IMR-90 (cell line): ENCODE measurements around the gene HAP1. TPM values are rescaled to one million over a fixed set of nuclear protein-coding genes. Genes with fewer than 3 reads are reported as not detected.
A peak's percentile ranks its signal among the peaks of the same experiment; 100 is the strongest.

Experiments used
- ATAC-seq: fragments of 200-7000 bp; cut with Tn5 transposase; 2 replicates; pipeline ENCODE4 v1.9.1; 2020; ENCODE audit warnings: low read depth, mild to moderate bottlenecking, moderate library complexity
- BruUV-seq: library from RNA; stranded (reverse); fragments of 400-500 nt; replicated peaks from 2 replicates; lab custom pipeline; 2021; lab: Mats Ljungman, UMichigan
- CTCF ChIA-PET: fragments of 300-600 bp; formaldehyde crosslinking; extraction: SDS; loops from one replicate; lab custom pipeline; 2021; ENCODE audit warnings: antibody characterized with exemption; lab: Yijun Ruan, JAX
- POLR2A ChIA-PET: fragments of 300-600 bp; sonication (Branson Sonifier 250); formaldehyde crosslinking; loops from one replicate; lab custom pipeline; 2022; ENCODE audit warnings: antibody characterized with exemption; ENCODE audit not compliant: unreplicated experiment; lab: Charles Lee
- DNase-seq: peaks from one replicate; pipeline ENCODE4 v3.0.0; 2013
- H2AFZ ChIP-seq: replicated peaks from 2 replicates; pipeline ENCODE3; 2013; ENCODE audit warnings: low read length, mild to moderate bottlenecking; ENCODE audit not compliant: poor library complexity
- H2AK5ac ChIP-seq: 2 replicates; pipeline ENCODE4 v1.6.1; 2013; ENCODE audit warnings: low read depth, low read length, inconsistent platforms
- H2AK9ac ChIP-seq: replicated peaks from 2 replicates; pipeline ENCODE3; 2013; ENCODE audit warnings: mild to moderate bottlenecking, low read depth, low read length, moderate library complexity; ENCODE audit not compliant: poor library complexity
- H2BK120ac ChIP-seq: 2 replicates; pipeline ENCODE4 v1.6.1; 2013; ENCODE audit warnings: low read depth, low read length, inconsistent platforms
- H2BK15ac ChIP-seq: 3 replicates; pipeline ENCODE4 v1.6.1; 2013; ENCODE audit warnings: low read depth, low read length, inconsistent platforms
- H2BK20ac ChIP-seq: 2 replicates; pipeline ENCODE4 v1.6.1; 2013; ENCODE audit warnings: low read depth, mild to moderate bottlenecking, inconsistent platforms, low read length, moderate library complexity
- H2BK5ac ChIP-seq: 2 replicates; pipeline ENCODE4 v1.6.1; 2013; ENCODE audit warnings: mild to moderate bottlenecking, low read depth, low read length, inconsistent platforms; ENCODE audit not compliant: poor library complexity, severe bottlenecking
- H3K14ac ChIP-seq: replicated peaks from 2 replicates; pipeline ENCODE4 v1.6.1; 2013; ENCODE audit warnings: low read depth, low read length, inconsistent platforms
- H3K18ac ChIP-seq: 2 replicates; pipeline ENCODE4 v1.6.1; 2013; ENCODE audit warnings: low read depth, low read length, control low read depth
- H3K23ac ChIP-seq: 2 replicates; pipeline ENCODE4 v1.6.1; 2013; ENCODE audit warnings: low read depth, low read length, inconsistent platforms
- H3K27ac ChIP-seq: 2 replicates; pipeline ENCODE4 v1.5.1; 2013; ENCODE audit warnings: mild to moderate bottlenecking, control low read depth, low read length; ENCODE audit not compliant: insufficient read depth
- H3K27me3 ChIP-seq: 2 replicates; pipeline ENCODE4 v1.6.1; 2013; ENCODE audit warnings: low read length; ENCODE audit not compliant: control insufficient read depth, insufficient read depth
- H3K36me3 ChIP-seq: 2 replicates; pipeline ENCODE4 v1.6.1; 2013; ENCODE audit warnings: low read length, mixed read lengths; ENCODE audit not compliant: control insufficient read depth, insufficient read depth
- H3K4ac ChIP-seq: 2 replicates; pipeline ENCODE4 v1.6.1; 2013; ENCODE audit warnings: low read depth, low read length, inconsistent platforms
- H3K4me1 ChIP-seq: 2 replicates; pipeline ENCODE4 v1.6.1; 2013; ENCODE audit warnings: low read length, mixed read lengths; ENCODE audit not compliant: control insufficient read depth, insufficient read depth
- H3K4me2 ChIP-seq: 2 replicates; pipeline ENCODE4 v1.6.1; 2013; ENCODE audit warnings: low read depth, mild to moderate bottlenecking, control low read depth, low read length, moderate library complexity
- H3K4me3 ChIP-seq: 2 replicates; pipeline ENCODE4 v1.5.1; 2013; ENCODE audit warnings: low read depth, mild to moderate bottlenecking, control low read depth, low read length, moderate library complexity; ENCODE audit not compliant: insufficient read depth
- H3K56ac ChIP-seq: 2 replicates; pipeline ENCODE4 v1.6.1; 2013; ENCODE audit warnings: low read length, inconsistent platforms; ENCODE audit not compliant: insufficient read depth; ENCODE audit errors: extremely low read depth
- H3K79me1 ChIP-seq, 2 experiments: 2 replicates each; pipeline ENCODE4 v1.6.1; 2013; ENCODE audit warnings: low read length in 2 of 2, inconsistent platforms in 1 of 2, low read depth in 1 of 2
- H3K9ac ChIP-seq: 2 replicates; pipeline ENCODE4 v1.6.1; 2013; ENCODE audit warnings: low read depth, low read length, control low read depth
- H3K9me1 ChIP-seq: 2 replicates; pipeline ENCODE4 v1.6.1; 2013; ENCODE audit warnings: low read length, inconsistent platforms; ENCODE audit not compliant: insufficient read depth
- H3K9me3 ChIP-seq: 2 replicates; pipeline ENCODE4 v1.6.1; 2013; ENCODE audit warnings: low read length; ENCODE audit not compliant: control insufficient read depth, insufficient read depth
- H4K20me1 ChIP-seq: 2 replicates; pipeline ENCODE4 v1.6.1; 2013; ENCODE audit warnings: low read length, inconsistent platforms; ENCODE audit not compliant: insufficient read depth
- H4K5ac ChIP-seq: 2 replicates; pipeline ENCODE4 v1.6.1; 2013; ENCODE audit warnings: mild to moderate bottlenecking, low read depth, low read length, control low read depth
- H4K8ac ChIP-seq, 2 experiments: 2 replicates each; pipeline ENCODE4 v1.6.1; 2013; ENCODE audit warnings: low read depth in 2 of 2, low read length in 2 of 2, control low read depth in 1 of 2, inconsistent platforms in 1 of 2
- H4K91ac ChIP-seq: 2 replicates; pipeline ENCODE4 v1.6.1; 2013; ENCODE audit warnings: low read depth, low read length, inconsistent platforms; ENCODE audit not compliant: insufficient read depth
- BHLHE40 ChIP-seq: fragments of 150-350 bp; IDR thresholded peaks from 2 replicates; pipeline ENCODE4 v1.6.1; 2016; ENCODE audit warnings: mild to moderate bottlenecking, low read depth, low read length
- CEBPB ChIP-seq: IDR thresholded peaks from 2 replicates; pipeline ENCODE4 v1.6.1; 2012; ENCODE audit warnings: low read depth, low read length, improper control_type of control experiment
- CHD1 ChIP-seq: IDR thresholded peaks from 2 replicates; pipeline ENCODE4 v1.6.1; 2012; ENCODE audit warnings: low read depth, low read length, improper control_type of control experiment
- CTCF ChIP-seq: conservative IDR thresholded peaks from 2 replicates; pipeline ENCODE4 v1.5.1; 2012; ENCODE audit warnings: mild to moderate bottlenecking, low read depth, low read length, improper control_type of control experiment
- ELK1 ChIP-seq: fragments of 150-350 bp; IDR thresholded peaks from 2 replicates; pipeline ENCODE4 v1.6.1; 2016; ENCODE audit warnings: low read depth, mild to moderate bottlenecking, low read length, moderate library complexity, borderline replicate concordance
- FOS ChIP-seq: fragments of 150-350 bp; IDR thresholded peaks from 2 replicates; pipeline ENCODE4 v1.6.1; 2016; ENCODE audit warnings: low read depth, low read length
- MAFK ChIP-seq: IDR thresholded peaks from 2 replicates; pipeline ENCODE4 v1.6.1; 2012; ENCODE audit warnings: low read depth, low read length, improper control_type of control experiment
- MAZ ChIP-seq: IDR thresholded peaks from 2 replicates; pipeline ENCODE4 v1.6.1; 2012; ENCODE audit warnings: low read depth, mild to moderate bottlenecking, low read length, improper control_type of control experiment, moderate library complexity, borderline replicate concordance
- MXI1 ChIP-seq: IDR thresholded peaks from 2 replicates; pipeline ENCODE4 v1.6.1; 2012; ENCODE audit warnings: low read depth, mild to moderate bottlenecking, low read length, moderate library complexity, borderline replicate concordance
- NFE2L2 ChIP-seq: fragments of 150-350 bp; IDR thresholded peaks from 2 replicates; pipeline ENCODE4 v1.6.1; 2016; ENCODE audit warnings: low read depth, mild to moderate bottlenecking, low read length
- POLR2A ChIP-seq: IDR thresholded peaks from 2 replicates; pipeline ENCODE4 v1.6.1; 2012; ENCODE audit warnings: mild to moderate bottlenecking, low read depth, low read length
- RAD21 ChIP-seq: IDR thresholded peaks from 2 replicates; pipeline ENCODE4 v1.6.1; 2012; ENCODE audit warnings: low read length, improper control_type of control experiment
- RCOR1 ChIP-seq: IDR thresholded peaks from 2 replicates; pipeline ENCODE4 v1.6.1; 2012; ENCODE audit warnings: mild to moderate bottlenecking, low read length, improper control_type of control experiment; ENCODE audit not compliant: insufficient replicate concordance
- SMC3 ChIP-seq: fragments of 150-350 bp; IDR thresholded peaks from 2 replicates; pipeline ENCODE4 v1.6.1; 2016; ENCODE audit warnings: low read depth, mild to moderate bottlenecking, antibody characterized with exemption, low read length, moderate library complexity
- USF2 ChIP-seq: fragments of 150-350 bp; IDR thresholded peaks from 2 replicates; pipeline ENCODE4 v1.6.1; 2017; ENCODE audit warnings: mild to moderate bottlenecking, antibody characterized with exemption, low read length, low read depth
- WGBS, 2 experiments: methylation state at CpG; one replicate each; pipeline versions ENCODE4 v1.1.5 to v1.1.7; 2013; ENCODE audit warnings: missing lambda C conversion rate in 2 of 2; ENCODE audit not compliant: insufficient read length in 1 of 2; ENCODE audit errors: extremely low coverage in 2 of 2; 5-methylcytosine and 5-hydroxymethylcytosine counted together
- dilution Hi-C: fragments of 300-500 bp; cut with HindIII; formaldehyde crosslinking; loops from one replicate; pipeline ENCODE4 v1.14.3; 2018; ENCODE audit warnings: low sequenced_read_pairs; ENCODE audit not compliant: unreplicated experiment
- in situ Hi-C: fragments of 300-500 bp; cut with MboI; formaldehyde crosslinking; loops from 3 replicates; pipeline ENCODE4 v1.14.3; 2019; ENCODE audit warnings: low sequenced_read_pairs, inconsistent platforms, mixed read lengths
- intact Hi-C: fragments of 100-400 bp; cut with micrococcal nuclease; formaldehyde crosslinking; loops from 2 replicates; pipeline ENCODE4 v1.10.0; 2022
- polyA plus RNA-seq, 3 experiments: library from polyadenylated mRNA; depleted of rRNA; stranded (reverse); fragments of >200 nt; gene quantifications; 2 replicates each; pipeline ENCODE4 v1.2.3, GENCODE V29; 2012; ENCODE audit warnings: low replicate concordance in 1 of 3
- total RNA-seq: library from RNA; depleted of rRNA; stranded (reverse); fragments of >200 nt; gene quantifications from 2 replicates; pipeline ENCODE4 v1.2.3, GENCODE V29; 2012

HAP1 gene
- total and polyA plus RNA-seq, 2 of the 4 experiments (the other 2 are of a cell fraction) = under 0.01 to 0.09 TPM

GRCh38 chr17:41733348-41734138, 900 bp downstream of the HAP1 start:
- no peak overlapping the region for H4K8ac ChIP-seq
- H3K36me3 ChIP-seq = no peaks in the 10 kb centered on the region
- no peak overlapping the region for H3K27ac ChIP-seq
- H2BK20ac ChIP-seq = no peak overlapping the region
- H3K9me1 ChIP-seq = no peaks in the 10 kb centered on the region
- H4K5ac ChIP-seq = no peak overlapping the region
- peaks cover 69% of the 10 kb centered on the region for H3K27me3 ChIP-seq
- DNase-seq = no peak
- H3K4ac ChIP-seq = no peak overlapping the region
- H3K23ac ChIP-seq = no peak overlapping the region
- H2BK15ac ChIP-seq = no peak overlapping the region
- BruUV-seq = no TSS peak
- no peak overlapping the region for H2AK9ac ChIP-seq
- H3K9me3 ChIP-seq = no peaks in the 10 kb centered on the region
- H3K4me1 ChIP-seq = no peaks in the 10 kb centered on the region; the same call in 1 of the 2 replicates
- POLR2A ChIA-PET = interaction anchor here (0.6 kb wide), 1 partner anchor 44 kb away, joined by 10 read pairs; no protein-coding TSS in a partner anchor
- H2AK5ac ChIP-seq = no peak overlapping the region
- H2BK120ac ChIP-seq = no peak overlapping the region
- no peak overlapping the region for H2BK5ac ChIP-seq
- CTCF ChIA-PET = no interaction called here
- WGBS, 2 experiments = no CpG with 5 or more reads among the region's 40 CpGs
- H3K18ac ChIP-seq = no peak overlapping the region
- H3K4me2 ChIP-seq = peak overlapping the region; percentile 92; the same call in 1 of the 2 replicates
- dilution Hi-C loops (no loop called here), in situ Hi-C loops (loop anchor here (10.0 kb wide), 1 partner anchor 231 kb away; the partner anchor contains the start of gene CNP), intact Hi-C loops (no loop called here)
- no peaks in the 10 kb centered on the region for H4K20me1 ChIP-seq
- no peak overlapping the region for H3K14ac ChIP-seq
- no peaks in the 10 kb centered on the region for H3K79me1 ChIP-seq
- no peak for ATAC-seq
- H3K9ac ChIP-seq = no peak overlapping the region
- peak overlapping the region; percentile 32 for H2AFZ ChIP-seq
- peak overlapping the region; percentile 35; the same call in 1 of the 2 replicates for H3K4me3 ChIP-seq
- no peak overlapping the region for H3K56ac ChIP-seq
- H4K91ac ChIP-seq = no peak overlapping the region
- TF ChIP-seq RCOR1 (no peak), NFE2L2 (no peak), BHLHE40 (no peak), FOS (no peak), SMC3 (no peak), POLR2A (no peak), ELK1 (no peak), MAZ (no peak), RAD21 (no peak), CEBPB (no peak), CHD1 (no peak), CTCF (no peak), MAFK (no peak), USF2 (no peak), MXI1 (no peak)
